Fibroblast of lung (primary cell): ENCODE results near the gene TTC39B.

Experiments used
- CTCF ChIP-seq, 2 donors: IDR thresholded peaks in 1 of 2; conservative IDR thresholded peaks in 1 of 2; 1 replicate in 1 of 2; 2 replicates in 1 of 2; pipeline ENCODE4 v1.5.1; 2011 to 2012; ENCODE audit warnings: low read length in 2 of 2, control low read depth in 1 of 2, inconsistent platforms in 1 of 2, low read depth in 1 of 2, mild to moderate bottlenecking in 1 of 2
- EZH2 ChIP-seq: IDR thresholded peaks from 2 replicates; pipeline ENCODE4 v1.5.1; 2012; ENCODE audit warnings: low read length, control low read depth, mild to moderate bottlenecking; ENCODE audit errors: missing control alignments

GRCh38 chr9:15349892-15350761 lies 43.1 kb upstream of the TTC39B start:
- TF ChIP-seq CTCF (conservative IDR thresholded peaks at IDR 0.05 in 1 of 2, IDR thresholded peaks at IDR 0.05 in 1 of 2; ENCODE audit: low read depth in 1 of 2, low read length in 2 of 2) (no peak), EZH2 (no peak)
